Mesendoderm (in vitro differentiated cells): ENCODE data around the gene HACD2.
"Not testable (repeated sequence)": the region's sequence is repeated elsewhere in the genome, so short reads cannot be mapped to it uniquely, and the experiment has no call there.

ENCODE experiments used
- DNase-seq: peaks from one replicate; pipeline ENCODE4 v3.0.0; 2013
- H2AK5ac ChIP-seq: 2 replicates; pipeline ENCODE4 v1.6.1; 2013; ENCODE audit warnings: low read length, inconsistent platforms
- H2BK120ac ChIP-seq: 2 replicates; pipeline ENCODE4 v1.6.1; 2013; ENCODE audit warnings: low read depth, mild to moderate bottlenecking, low read length, moderate library complexity, mixed read lengths
- H2BK15ac ChIP-seq: replicated peaks from 2 replicates; pipeline ENCODE4 v1.6.1; 2013; ENCODE audit warnings: low read depth, mild to moderate bottlenecking, moderate library complexity
- H2BK5ac ChIP-seq: 2 replicates; pipeline ENCODE4 v1.6.1; 2013; ENCODE audit warnings: low read length, inconsistent platforms
- H3K18ac ChIP-seq: 2 replicates; pipeline ENCODE4 v1.6.1; 2013; ENCODE audit warnings: mild to moderate bottlenecking, low read length, mixed read lengths
- H3K23ac ChIP-seq: one replicate; pipeline ENCODE4 v1.6.1; 2013; ENCODE audit warnings: low read length
- H3K27ac ChIP-seq: 2 replicates; pipeline ENCODE4 v1.5.1; 2013; ENCODE audit warnings: low read depth, mild to moderate bottlenecking, inconsistent platforms, low read length, moderate library complexity
- H3K27me3 ChIP-seq: 2 replicates; pipeline ENCODE4 v1.6.1; 2013; ENCODE audit warnings: low read length, control low read depth, mild to moderate bottlenecking, inconsistent platforms; ENCODE audit not compliant: insufficient read depth, poor library complexity
- H3K36me3 ChIP-seq: 2 replicates; pipeline ENCODE4 v1.6.1; 2013; ENCODE audit warnings: low read length, inconsistent platforms; ENCODE audit not compliant: control insufficient read depth, insufficient read depth
- H3K4ac ChIP-seq: one replicate; pipeline ENCODE4 v1.6.1; 2013; ENCODE audit warnings: low read depth, mild to moderate bottlenecking, low read length, moderate library complexity
- H3K4me1 ChIP-seq: 2 replicates; pipeline ENCODE4 v1.6.1; 2013; ENCODE audit warnings: low read depth, low read length, inconsistent platforms; ENCODE audit not compliant: control insufficient read depth
- H3K4me2 ChIP-seq: 2 replicates; pipeline ENCODE4 v1.6.1; 2013; ENCODE audit warnings: low read length
- H3K4me3 ChIP-seq: 2 replicates; pipeline ENCODE4 v1.5.1; 2013; ENCODE audit warnings: mild to moderate bottlenecking, low read length
- H3K56ac ChIP-seq: one replicate; pipeline ENCODE4 v1.6.1; 2013; ENCODE audit warnings: low read length
- H3K79me1 ChIP-seq: 2 replicates; pipeline ENCODE4 v1.6.1; 2013; ENCODE audit warnings: low read length, inconsistent platforms
- H3K79me2 ChIP-seq: 2 replicates; pipeline ENCODE4 v1.6.1; 2013; ENCODE audit warnings: mild to moderate bottlenecking, low read length; ENCODE audit not compliant: control insufficient read depth, insufficient read depth
- H3K9ac ChIP-seq: 2 replicates; pipeline ENCODE4 v1.6.1; 2013; ENCODE audit warnings: low read length, inconsistent platforms
- H4K5ac ChIP-seq: one replicate; pipeline ENCODE4 v1.6.1; 2013; ENCODE audit warnings: low read length
- H4K8ac ChIP-seq: one replicate; pipeline ENCODE4 v1.6.1; 2013; ENCODE audit warnings: low read depth, mild to moderate bottlenecking, control low read depth, low read length, moderate library complexity
- WGBS: extraction: QIAGEN DNeasy Blood & Tissue Kit; methylation state at CpG from one replicate; pipeline ENCODE4 v1.1.7; 2013; ENCODE audit warnings: low lambda C conversion rate, missing lambda C conversion rate; ENCODE audit not compliant: insufficient coverage; ENCODE audit errors: extremely low coverage; 5-methylcytosine and 5-hydroxymethylcytosine counted together

HACD2 gene

GRCh38 chr3:123489400-123490004 is 95.4 kb downstream of the HACD2 start:
- Histone ChIP-seq H4K8ac (no peak overlapping the region), H3K27me3 (no peaks in the 10 kb centered on the region), H3K4me1 (no peaks in the 10 kb centered on the region), H3K4me2 (no peak overlapping the region), H3K9ac (no peak overlapping the region), H3K4ac (no peak overlapping the region), H3K79me2 (no peaks in the 10 kb centered on the region), H3K27ac (no peak overlapping the region), H3K23ac (no peak overlapping the region), H3K4me3 (no peak overlapping the region), H3K56ac (no peak overlapping the region), H2AK5ac (no peak overlapping the region), H2BK15ac (no peak overlapping the region), H2BK5ac (no peak overlapping the region), H3K79me1 (no peaks in the 10 kb centered on the region), H2BK120ac (no peak overlapping the region), H3K18ac (no peak overlapping the region), H3K36me3 (no peaks in the 10 kb centered on the region), H4K5ac (no peak overlapping the region)
- no CpG with 5 or more reads among the region's 8 CpGs for WGBS
- DNase-seq = peak; percentile 69

GRCh38 chr3:123488645-123489347 is 96.1 kb downstream of the HACD2 start:
- no peak overlapping the region for H3K56ac ChIP-seq
- no CpG with 5 or more reads among the region's 5 CpGs for WGBS
- H3K79me1 ChIP-seq = no peaks in the 10 kb centered on the region

GRCh38 chr3:123487063-123487462 is 97.8 kb downstream of the HACD2 start:
- not testable (repeated sequence) for H3K4ac ChIP-seq, H3K36me3 ChIP-seq, H3K79me1 ChIP-seq, H3K23ac ChIP-seq, H3K27me3 ChIP-seq, H3K4me3 ChIP-seq, H2BK120ac ChIP-seq, H3K27ac ChIP-seq, H2BK15ac ChIP-seq, H3K4me2 ChIP-seq, H3K18ac ChIP-seq, DNase-seq, H2AK5ac ChIP-seq, H3K79me2 ChIP-seq, H2BK5ac ChIP-seq, H3K56ac ChIP-seq, H3K9ac ChIP-seq, H4K8ac ChIP-seq, H3K4me1 ChIP-seq, H4K5ac ChIP-seq
- WGBS = no CpG with 5 or more reads among the region's 8 CpGs

More at GRCh38 chr3:123488645-123489347, 96.1 kb downstream of the HACD2 start:
- H3K4me3 ChIP-seq = no peak overlapping the region
- no peak overlapping the region for H2BK120ac ChIP-seq
- H3K27me3 ChIP-seq = no peaks in the 10 kb centered on the region
- H4K8ac ChIP-seq = no peak overlapping the region
- no peaks in the 10 kb centered on the region for H3K4me1 ChIP-seq
- H4K5ac ChIP-seq = no peak overlapping the region
- no peak overlapping the region for H2AK5ac ChIP-seq
- no peak overlapping the region for H3K18ac ChIP-seq
- no peak overlapping the region for H3K4ac ChIP-seq
- H3K4me2 ChIP-seq = no peak overlapping the region
- no peak overlapping the region for H2BK15ac ChIP-seq
- DNase-seq = no peak
- no peaks in the 10 kb centered on the region for H3K79me2 ChIP-seq
- no peak overlapping the region for H3K9ac ChIP-seq
- no peak overlapping the region for H3K23ac ChIP-seq
- no peaks in the 10 kb centered on the region for H3K36me3 ChIP-seq
- H3K27ac ChIP-seq = no peak overlapping the region
- no peak overlapping the region for H2BK5ac ChIP-seq

GRCh38 chr3:123486460-123486859 is 98.4 kb downstream of the HACD2 start:
- Histone ChIP-seq H3K4me2 (no peak overlapping the region), H3K79me2 (no peaks in the 10 kb centered on the region), H3K36me3 (no peaks in the 10 kb centered on the region), H3K4me3 (no peak overlapping the region), H2AK5ac (no peak overlapping the region), H2BK15ac (no peak overlapping the region), H4K8ac (no peak overlapping the region), H3K27ac (no peak overlapping the region), H3K9ac (no peak overlapping the region), H3K27me3 (no peaks in the 10 kb centered on the region), H3K18ac (no peak overlapping the region), H2BK120ac (no peak overlapping the region), H3K79me1 (no peaks in the 10 kb centered on the region), H2BK5ac (no peak overlapping the region), H3K56ac (no peak overlapping the region), H3K4ac (no peak overlapping the region), H4K5ac (no peak overlapping the region), H3K23ac (no peak overlapping the region), H3K4me1 (no peaks in the 10 kb centered on the region)
- no peak for DNase-seq
- no CpG with 5 or more reads among the region's 7 CpGs for WGBS

- Histone ChIP-seq H2AK5ac (no peak overlapping the region), H3K4me1 (no peaks in the 10 kb centered on the region), H2BK5ac (no peak overlapping the region), H3K56ac (no peak overlapping the region), H3K79me1 (no peaks in the 10 kb centered on the region), H3K27ac (no peak overlapping the region), H3K79me2 (no peaks in the 10 kb centered on the region), H3K18ac (no peak overlapping the region), H4K8ac (no peak overlapping the region), H3K23ac (no peak overlapping the region), H3K4me2 (no peak overlapping the region), H3K4ac (no peak overlapping the region), H3K4me3 (no peak overlapping the region), H2BK120ac (no peak overlapping the region), H3K9ac (no peak overlapping the region), H3K36me3 (no peaks in the 10 kb centered on the region), H4K5ac (no peak overlapping the region), H3K27me3 (no peaks in the 10 kb centered on the region), H2BK15ac (no peak overlapping the region)
- DNase-seq = no peak
- WGBS = no CpG with 5 or more reads among the region's 4 CpGs
Observed at GRCh38 chr3:123485551-123485950, 99.3 kb downstream of the HACD2 start.

- no peak overlapping the region for H2BK5ac ChIP-seq
- no peak overlapping the region for H2BK15ac ChIP-seq
- no peak overlapping the region for H3K56ac ChIP-seq
- no peaks in the 10 kb centered on the region for H3K36me3 ChIP-seq
- H4K8ac ChIP-seq = no peak overlapping the region
- no peak overlapping the region for H2BK120ac ChIP-seq
- H4K5ac ChIP-seq = no peak overlapping the region
- DNase-seq = no peak
- H3K4me3 ChIP-seq = no peak overlapping the region
- H3K4me2 ChIP-seq = no peak overlapping the region
- no peak overlapping the region for H2AK5ac ChIP-seq
- H3K27me3 ChIP-seq = no peaks in the 10 kb centered on the region
- H3K27ac ChIP-seq = no peak overlapping the region
- no peaks in the 10 kb centered on the region for H3K79me1 ChIP-seq
- H3K23ac ChIP-seq = no peak overlapping the region
- no peaks in the 10 kb centered on the region for H3K79me2 ChIP-seq
- H3K4me1 ChIP-seq = no peaks in the 10 kb centered on the region
- no peak overlapping the region for H3K18ac ChIP-seq
- WGBS = no CpG with 5 or more reads among the region's 6 CpGs
- no peak overlapping the region for H3K4ac ChIP-seq
- no peak overlapping the region for H3K9ac ChIP-seq
Observed at GRCh38 chr3:123483146-123483545, 101.7 kb downstream of the HACD2 start.
